ENCODE results near the gene UQCC3. TPM values are rescaled to one million over a fixed set of nuclear protein-coding genes. Genes with fewer than 3 reads are reported as not detected.

The UQCC3 gene
- total and polyA plus RNA-seq, 9 of the 15 experiments (the other 6 are each of a cell fraction or from before 2014, with no cell fraction given): 3.3 to 44.3 (median 8.0) TPM

DNA sequence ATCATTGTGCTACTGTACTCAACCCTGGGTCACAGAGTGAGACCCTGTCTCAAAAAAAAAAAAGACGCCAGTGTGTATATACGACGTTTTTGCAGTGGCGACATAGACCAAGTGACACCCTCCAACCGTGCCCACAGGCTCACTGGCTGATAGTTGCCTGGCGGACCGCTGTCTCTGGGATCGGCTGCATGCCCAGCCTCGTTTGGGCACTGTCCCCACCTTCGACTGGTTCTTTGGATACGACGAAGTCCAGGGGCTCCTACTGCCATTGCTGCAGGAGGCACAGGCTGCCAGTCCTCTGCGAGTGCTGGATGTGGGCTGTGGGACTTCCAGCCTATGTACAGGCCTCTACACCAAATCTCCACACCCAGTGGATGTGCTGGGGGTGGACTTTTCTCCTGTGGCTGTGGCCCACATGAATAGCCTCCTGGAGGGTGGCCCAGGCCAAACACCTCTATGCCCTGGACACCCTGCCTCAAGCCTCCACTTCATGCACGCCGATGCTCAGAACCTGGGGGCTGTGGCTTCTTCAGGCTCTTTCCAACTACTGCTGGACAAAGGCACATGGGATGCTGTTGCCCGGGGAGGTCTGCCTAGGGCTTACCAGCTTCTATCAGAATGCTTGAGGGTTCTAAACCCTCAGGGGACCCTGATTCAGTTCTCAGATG, 5.1 kb upstream of the UQCC3 start (continued):
- TF ChIP-seq ZNF175 (CRISPR knock-in tag; IDR thresholded peaks at IDR 0.05; ENCODE audit: low read depth) (no peak), HDAC2 (IDR thresholded peaks at IDR 0.05) (no peak), E2F3 (CRISPR knock-in tag; IDR thresholded peaks at IDR 0.05) (no peak), ZNF41 (CRISPR knock-in tag; conservative IDR thresholded peaks at IDR 0.05) (no peak), MXI1 (IDR thresholded peaks at IDR 0.05; ENCODE audit: low read depth, low read length) (peak; percentile 13; the same call in 1 of the 2 replicates), RBM22 (IDR thresholded peaks at IDR 0.05; ENCODE audit: low read depth, low read length, poor library complexity, severe bottlenecking) (peak; percentile 30), XRCC5 (IDR thresholded peaks at IDR 0.05; ENCODE audit: low read depth, low read length) (no peak), RBM17 (IDR thresholded peaks at IDR 0.05; ENCODE audit: borderline replicate concordance, low read depth, low read length) (no peak), HDAC3 (IDR thresholded peaks at IDR 0.05; ENCODE audit: borderline replicate concordance, partially characterized antibody) (no peak), ZNF778 (CRISPR knock-in tag; IDR thresholded peaks at IDR 0.05) (no peak), POU5F1 (IDR thresholded peaks at IDR 0.05; ENCODE audit: borderline replicate concordance, low read depth, low read length, partially characterized antibody) (no peak), SIRT6 (IDR thresholded peaks at IDR 0.05; ENCODE audit: low read depth, low read length) (peak; percentile 52), ZNF232 (CRISPR knock-in tag; IDR thresholded peaks at IDR 0.05) (no peak), SAFB2 (IDR thresholded peaks at IDR 0.05; ENCODE audit: borderline replicate concordance, low read depth, low read length, severe bottlenecking) (no peak), PRPF4 (IDR thresholded peaks at IDR 0.05; ENCODE audit: insufficient read depth, low read depth, low read length, poor library complexity, severe bottlenecking) (no peak), NUFIP1 (IDR thresholded peaks at IDR 0.05; ENCODE audit: partially characterized antibody) (no peak)
- TF ChIP-seq, protein P1, sequence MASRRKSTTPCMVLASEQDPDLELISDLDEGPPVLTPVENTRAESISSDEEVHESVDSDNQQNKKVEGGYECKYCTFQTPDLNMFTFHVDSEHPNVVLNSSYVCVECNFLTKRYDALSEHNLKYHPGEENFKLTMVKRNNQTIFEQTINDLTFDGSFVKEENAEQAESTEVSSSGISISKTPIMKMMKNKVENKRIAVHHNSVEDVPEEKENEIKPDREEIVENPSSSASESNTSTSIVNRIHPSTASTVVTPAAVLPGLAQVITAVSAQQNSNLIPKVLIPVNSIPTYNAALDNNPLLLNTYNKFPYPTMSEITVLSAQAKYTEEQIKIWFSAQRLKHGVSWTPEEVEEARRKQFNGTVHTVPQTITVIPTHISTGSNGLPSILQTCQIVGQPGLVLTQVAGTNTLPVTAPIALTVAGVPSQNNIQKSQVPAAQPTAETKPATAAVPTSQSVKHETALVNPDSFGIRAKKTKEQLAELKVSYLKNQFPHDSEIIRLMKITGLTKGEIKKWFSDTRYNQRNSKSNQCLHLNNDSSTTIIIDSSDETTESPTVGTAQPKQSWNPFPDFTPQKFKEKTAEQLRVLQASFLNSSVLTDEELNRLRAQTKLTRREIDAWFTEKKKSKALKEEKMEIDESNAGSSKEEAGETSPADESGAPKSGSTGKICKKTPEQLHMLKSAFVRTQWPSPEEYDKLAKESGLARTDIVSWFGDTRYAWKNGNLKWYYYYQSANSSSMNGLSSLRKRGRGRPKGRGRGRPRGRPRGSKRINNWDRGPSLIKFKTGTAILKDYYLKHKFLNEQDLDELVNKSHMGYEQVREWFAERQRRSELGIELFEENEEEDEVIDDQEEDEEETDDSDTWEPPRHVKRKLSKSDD (conservative IDR thresholded peaks at IDR 0.05; ENCODE audit: low read length): no peak
- TF ChIP-seq, protein P2, sequence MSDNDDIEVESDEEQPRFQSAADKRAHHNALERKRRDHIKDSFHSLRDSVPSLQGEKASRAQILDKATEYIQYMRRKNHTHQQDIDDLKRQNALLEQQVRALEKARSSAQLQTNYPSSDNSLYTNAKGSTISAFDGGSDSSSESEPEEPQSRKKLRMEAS (CRISPR knock-in tag; IDR thresholded peaks at IDR 0.05): 0 out of 2 replicates have a peak, but pooled peaks have one; percentile 15
- TF ChIP-seq, protein P3, sequence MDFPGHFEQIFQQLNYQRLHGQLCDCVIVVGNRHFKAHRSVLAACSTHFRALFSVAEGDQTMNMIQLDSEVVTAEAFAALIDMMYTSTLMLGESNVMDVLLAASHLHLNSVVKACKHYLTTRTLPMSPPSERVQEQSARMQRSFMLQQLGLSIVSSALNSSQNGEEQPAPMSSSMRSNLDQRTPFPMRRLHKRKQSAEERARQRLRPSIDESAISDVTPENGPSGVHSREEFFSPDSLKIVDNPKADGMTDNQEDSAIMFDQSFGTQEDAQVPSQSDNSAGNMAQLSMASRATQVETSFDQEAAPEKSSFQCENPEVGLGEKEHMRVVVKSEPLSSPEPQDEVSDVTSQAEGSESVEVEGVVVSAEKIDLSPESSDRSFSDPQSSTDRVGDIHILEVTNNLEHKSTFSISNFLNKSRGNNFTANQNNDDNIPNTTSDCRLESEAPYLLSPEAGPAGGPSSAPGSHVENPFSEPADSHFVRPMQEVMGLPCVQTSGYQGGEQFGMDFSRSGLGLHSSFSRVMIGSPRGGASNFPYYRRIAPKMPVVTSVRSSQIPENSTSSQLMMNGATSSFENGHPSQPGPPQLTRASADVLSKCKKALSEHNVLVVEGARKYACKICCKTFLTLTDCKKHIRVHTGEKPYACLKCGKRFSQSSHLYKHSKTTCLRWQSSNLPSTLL (IDR thresholded peaks at IDR 0.05): no peak
- TF ChIP-seq, protein P4, sequence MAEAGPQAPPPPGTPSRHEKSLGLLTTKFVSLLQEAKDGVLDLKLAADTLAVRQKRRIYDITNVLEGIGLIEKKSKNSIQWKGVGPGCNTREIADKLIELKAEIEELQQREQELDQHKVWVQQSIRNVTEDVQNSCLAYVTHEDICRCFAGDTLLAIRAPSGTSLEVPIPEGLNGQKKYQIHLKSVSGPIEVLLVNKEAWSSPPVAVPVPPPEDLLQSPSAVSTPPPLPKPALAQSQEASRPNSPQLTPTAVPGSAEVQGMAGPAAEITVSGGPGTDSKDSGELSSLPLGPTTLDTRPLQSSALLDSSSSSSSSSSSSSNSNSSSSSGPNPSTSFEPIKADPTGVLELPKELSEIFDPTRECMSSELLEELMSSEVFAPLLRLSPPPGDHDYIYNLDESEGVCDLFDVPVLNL (CRISPR knock-in tag; IDR thresholded peaks at IDR 0.05; ENCODE audit: low read depth): 0 out of 2 replicates have a peak, but pooled peaks have one; percentile 28
